ENCODE data around the gene PRIM2.
"Not testable (repeated sequence)": the region's sequence is repeated elsewhere in the genome, so short reads cannot be mapped to it uniquely, and the experiment has no call there.

PRIM2 gene

GRCh38 chr6:57278570-57278969, 38.9 kb upstream of the PRIM2 start:
- H3K27me3 ChIP-seq = no peaks in the 10 kb centered on the region
- no peaks in the 10 kb centered on the region for H3K36me3 ChIP-seq
- H3K9me3 ChIP-seq = no peaks in the 10 kb centered on the region
- no peak overlapping the region for H3K4me3 ChIP-seq (ENCODE audit: low read depth in 1 of 2, low read length in 1 of 2)
- TF ChIP-seq CTCF (IDR thresholded peaks at IDR 0.05) = no peak
- no peak overlapping the region for H3K27ac ChIP-seq
- no peaks in the 10 kb centered on the region for H3K4me1 ChIP-seq (ENCODE audit: control insufficient read depth in 1 of 2, insufficient read depth in 1 of 2, low read depth in 1 of 2, low read length in 1 of 2)

GRCh38 chr6:57279013-57279412, 38.4 kb upstream of the PRIM2 start:
- Histone ChIP-seq H3K36me3 (no peaks in the 10 kb centered on the region), H3K9me3 (no peaks in the 10 kb centered on the region), H3K27ac (no peak overlapping the region), H3K27me3 (no peaks in the 10 kb centered on the region), H3K4me3 (ENCODE audit: low read depth in 1 of 2, low read length in 1 of 2) (no peak overlapping the region), H3K4me1 (ENCODE audit: control insufficient read depth in 1 of 2, insufficient read depth in 1 of 2, low read depth in 1 of 2, low read length in 1 of 2) (no peaks in the 10 kb centered on the region)
- no peak for TF ChIP-seq CTCF (IDR thresholded peaks at IDR 0.05)

- TF ChIP-seq CTCF (IDR thresholded peaks at IDR 0.05) = no peak
- H3K27me3 ChIP-seq = no peaks in the 10 kb centered on the region
- H3K27ac ChIP-seq = no peak overlapping the region
- H3K4me1 ChIP-seq (ENCODE audit: control insufficient read depth in 1 of 2, insufficient read depth in 1 of 2, low read depth in 1 of 2, low read length in 1 of 2) = no peaks in the 10 kb centered on the region
- no peak overlapping the region for H3K4me3 ChIP-seq (ENCODE audit: low read depth in 1 of 2, low read length in 1 of 2)
- H3K36me3 ChIP-seq = no peaks in the 10 kb centered on the region
- no peaks in the 10 kb centered on the region for H3K9me3 ChIP-seq
Measured at GRCh38 chr6:57283106-57283505, 34.3 kb upstream of the PRIM2 start.

- Histone ChIP-seq H3K9me3 (no peaks in the 10 kb centered on the region), H3K4me1 (ENCODE audit: control insufficient read depth in 1 of 2, insufficient read depth in 1 of 2, low read depth in 1 of 2, low read length in 1 of 2) (no peaks in the 10 kb centered on the region), H3K36me3 (no peaks in the 10 kb centered on the region), H3K27ac (no peak overlapping the region), H3K27me3 (no peaks in the 10 kb centered on the region), H3K4me3 (ENCODE audit: low read depth in 1 of 2, low read length in 1 of 2) (no peak overlapping the region)
- no peak for TF ChIP-seq CTCF (IDR thresholded peaks at IDR 0.05)
Measured at GRCh38 chr6:57283911-57284455, 33.4 kb upstream of the PRIM2 start.

GRCh38 chr6:57288136-57288535, 29.3 kb upstream of the PRIM2 start:
- not testable (repeated sequence) for H3K4me1 ChIP-seq (ENCODE audit: control insufficient read depth in 1 of 2, insufficient read depth in 1 of 2, low read depth in 1 of 2, low read length in 1 of 2); H3K36me3 ChIP-seq; H3K4me3 ChIP-seq (ENCODE audit: low read depth in 1 of 2, low read length in 1 of 2); H3K27me3 ChIP-seq; H3K9me3 ChIP-seq; H3K27ac ChIP-seq

- H3K9me3 ChIP-seq; H3K4me3 ChIP-seq (ENCODE audit: low read depth in 1 of 2, low read length in 1 of 2); H3K4me1 ChIP-seq (ENCODE audit: control insufficient read depth in 1 of 2, insufficient read depth in 1 of 2, low read depth in 1 of 2, low read length in 1 of 2); H3K36me3 ChIP-seq; H3K27me3 ChIP-seq; H3K27ac ChIP-seq: not testable (repeated sequence)
Measured at GRCh38 chr6:57293472-57293871, 24.0 kb upstream of the PRIM2 start.
